GM12878 (cell line): ENCODE data around the gene SLC24A3. TPM values are rescaled to one million over a fixed set of nuclear protein-coding genes. Genes with fewer than 3 reads are reported as not detected.

ENCODE experiments used
- ATAC-seq: fragments of 200-7000 bp; cut with Tn5 transposase; 3 replicates; pipeline ENCODE4 v1.9.1; 2020; ENCODE audit warnings: mild to moderate bottlenecking, moderate library complexity
- BruUV-seq: library from RNA; stranded (reverse); fragments of 400-500 nt; replicated peaks from 2 replicates; lab custom pipeline; 2021; lab: Mats Ljungman, UMichigan
- CTCF ChIA-PET: fragments of 300-600 bp; sonication (Branson Sonifier 250); formaldehyde crosslinking; extraction: SDS; loops from one replicate; lab custom pipeline; 2021; ENCODE audit warnings: inconsistent platforms; lab: Yijun Ruan, JAX
- POLR2A ChIA-PET: fragments of 350-600 bp; formaldehyde crosslinking; extraction: SDS; loops from one replicate; lab custom pipeline; 2021; ENCODE audit warnings: inconsistent platforms; lab: Charles Lee
- RAD21 ChIA-PET: fragments of 300-600 bp; sonication (Branson Sonifier 250); formaldehyde crosslinking; loops from one replicate; lab custom pipeline; 2023; ENCODE audit warnings: antibody characterized with exemption; ENCODE audit not compliant: unreplicated experiment; lab: Charles Lee
- SMC1A ChIA-PET: fragments of 300-600 bp; sonication (Branson Sonifier 250); formaldehyde crosslinking; loops from one replicate; lab custom pipeline; 2023; ENCODE audit not compliant: unreplicated experiment, uncharacterized antibody; lab: Charles Lee
- DNase-seq: peaks from one replicate; pipeline ENCODE4 v3.0.0-alpha.2; 2011; ENCODE audit warnings: low read depth, low spot score
- FAIRE-seq: peaks from 3 replicates; lab custom pipeline; 2011; peaks lifted over from hg19 to GRCh38; lab: Jason Lieb, UNC
- H2AFZ ChIP-seq: 2 replicates; pipeline ENCODE4 v1.6.0; 2011; ENCODE audit warnings: low read depth, low read length, control low read depth; ENCODE audit not compliant: control insufficient read depth
- H3K27ac ChIP-seq: 2 replicates; pipeline ENCODE4 v1.5.1; 2011; ENCODE audit warnings: control low read depth; ENCODE audit not compliant: control insufficient read depth, insufficient read depth
- H3K27me3 ChIP-seq, 2 experiments: replicated peaks in 1 of 2; 2 replicates each; pipeline versions ENCODE4 v1.6.0 to v1.6.1; 2011; ENCODE audit warnings: low read length in 1 of 2; ENCODE audit not compliant: control insufficient read depth in 2 of 2, insufficient read depth in 2 of 2
- H3K36me3 ChIP-seq, 2 experiments: 2 replicates each; pipeline ENCODE4 v1.5.1; 2011; ENCODE audit warnings: low read length in 1 of 2; ENCODE audit not compliant: control insufficient read depth in 2 of 2, insufficient read depth in 2 of 2
- H3K4me1 ChIP-seq: 2 replicates; pipeline ENCODE4 v1.6.1; 2011; ENCODE audit warnings: mild to moderate bottlenecking, low read length, moderate library complexity, mixed read lengths; ENCODE audit not compliant: control insufficient read depth, insufficient read depth
- H3K4me2 ChIP-seq: 2 replicates; pipeline ENCODE4 v1.6.0; 2011; ENCODE audit warnings: control low read depth; ENCODE audit not compliant: control insufficient read depth, insufficient read depth
- H3K4me3 ChIP-seq: fragments of 200-600 bp; sonication (generic); 2 replicates; pipeline ENCODE4 v1.5.1; 2016
- H3K79me2 ChIP-seq: 2 replicates; pipeline ENCODE4 v1.6.0; 2011; ENCODE audit warnings: low read length; ENCODE audit not compliant: control insufficient read depth, insufficient read depth
- H3K9ac ChIP-seq: 2 replicates; pipeline ENCODE4 v1.8.0; 2011; ENCODE audit warnings: low read length, control low read depth, mixed read lengths; ENCODE audit not compliant: control insufficient read depth, insufficient read depth
- H3K9me3 ChIP-seq: replicated peaks from 3 replicates; pipeline ENCODE4 v1.5.1; 2011; ENCODE audit warnings: mild to moderate bottlenecking, low read length; ENCODE audit not compliant: control insufficient read depth, insufficient read depth
- H4K20me1 ChIP-seq: 2 replicates; pipeline ENCODE4 v1.6.0; 2011; ENCODE audit not compliant: control insufficient read depth, insufficient read depth
- ETV6 ChIP-seq, 2 experiments: fragments of 450-650 bp in 1 of 2; IDR thresholded peaks in 1 of 2; conservative IDR thresholded peaks in 1 of 2; 2 replicates each; pipeline ENCODE4 v1.6.1; 2014; ENCODE audit warnings: antibody characterized with exemption in 1 of 2, borderline replicate concordance in 1 of 2, low read depth in 1 of 2, mild to moderate bottlenecking in 1 of 2, moderate library complexity in 1 of 2
- FOS ChIP-seq: IDR thresholded peaks from 3 replicates; pipeline ENCODE4 v1.6.1; 2011; ENCODE audit warnings: borderline replicate concordance; ENCODE audit not compliant: insufficient read length; ENCODE audit errors: extremely low read depth
- HDGF ChIP-seq: fragments of 450-650 bp; IDR thresholded peaks from 2 replicates; pipeline ENCODE4 v1.6.1; 2016; ENCODE audit warnings: antibody characterized with exemption
- IRF4 ChIP-seq: IDR thresholded peaks from 2 replicates; pipeline ENCODE4 v1.6.1; 2011; ENCODE audit warnings: low read depth, low read length
- LARP7 ChIP-seq: fragments of 450-650 bp; IDR thresholded peaks from 2 replicates; pipeline ENCODE4 v1.6.1; 2017; ENCODE audit warnings: mild to moderate bottlenecking
- PML ChIP-seq: IDR thresholded peaks from 2 replicates; pipeline ENCODE4 v1.6.1; 2012; ENCODE audit warnings: low read length, inconsistent platforms
- POLR2AphosphoS2 ChIP-seq: IDR thresholded peaks from 2 replicates; pipeline ENCODE4 v1.6.1; 2011; ENCODE audit warnings: low read depth, mild to moderate bottlenecking, low read length, improper control_type of control experiment, moderate library complexity
- STAT1 ChIP-seq: fragments of 450-650 bp; conservative IDR thresholded peaks from 2 replicates; pipeline ENCODE4 v1.6.1; 2014; ENCODE audit warnings: antibody characterized with exemption, mild to moderate bottlenecking
- SUPT20H ChIP-seq: IDR thresholded peaks from 2 replicates; pipeline ENCODE4 v1.6.1; 2011; ENCODE audit warnings: low read depth, mild to moderate bottlenecking, low read length, moderate library complexity, borderline replicate concordance; ENCODE audit not compliant: control insufficient read depth
- TCF3 ChIP-seq: IDR thresholded peaks from 2 replicates; pipeline ENCODE4 v1.6.1; 2012; ENCODE audit warnings: low read depth, mild to moderate bottlenecking, low read length, borderline replicate concordance; ENCODE audit not compliant: insufficient read depth
- ZNF274 ChIP-seq: IDR thresholded peaks from one replicate; pipeline ENCODE4 v1.8.0; 2011; ENCODE audit not compliant: insufficient read length, insufficient read depth
- WGBS: methylation state at CpG from one replicate; pipeline ENCODE4 v1.1.6; 2016; ENCODE audit warnings: low lambda C conversion rate; ENCODE audit not compliant: insufficient replicate concordance, insufficient coverage; ENCODE audit errors: missing lambda C conversion rate; 5-methylcytosine and 5-hydroxymethylcytosine counted together
- in situ Hi-C: fragments of 300-500 bp; cut with MboI; formaldehyde crosslinking; loops from 9 replicates; pipeline ENCODE4 v1.14.3; 2018; ENCODE audit warnings: mixed read lengths
- intact Hi-C: fragments of 100-400 bp; cut with micrococcal nuclease; formaldehyde crosslinking; loops from one replicate; pipeline ENCODE4 v1.14.2; 2022; ENCODE audit not compliant: unreplicated experiment
- polyA plus RNA-seq, 11 experiments: library from polyadenylated mRNA; depleted of rRNA in 4 of 11; unstranded in 6 of 11; stranded (reverse) in 5 of 11; fragments of >200 nt; fragmentation: Nextera tagmentation in 4 of 11; fragmentation: Illumina TruSeq in 1 of 11; extraction: Ambion mirVana in 4 of 11; extraction: Trizol in 1 of 11; gene quantifications; 1 replicate in 1 of 11; 2 replicates in 10 of 11; pipeline versions ENCODE4 v1.2.1 to v1.2.3, GENCODE V29; 2011 to 2016; ENCODE audit warnings: inconsistent platforms in 2 of 11, missing spikeins in 2 of 11, low read depth in 1 of 11
- total RNA-seq, 4 experiments: library from RNA; depleted of rRNA in 3 of 4; stranded (reverse); fragments of >200 nt in 3 of 4; fragmentation: Illumina TruSeq in 1 of 4; extraction: Trizol in 1 of 4; gene quantifications; 2 replicates each; pipeline versions ENCODE4 v1.2.1 to v1.2.3, GENCODE V29; 2013 to 2021
- TF ChIP-seq, protein P1 (sequence below): IDR thresholded peaks from 2 replicates; pipeline ENCODE4 v1.6.1; 2012; ENCODE audit warnings: mild to moderate bottlenecking, low read depth, low read length
- TF ChIP-seq, protein P2 (sequence below): fragments of 450-650 bp; IDR thresholded peaks from 2 replicates; pipeline ENCODE4 v1.6.1; 2018; ENCODE audit warnings: borderline replicate concordance, mild to moderate bottlenecking; ENCODE audit not compliant: partially characterized antibody
- TF ChIP-seq, protein P3 (sequence below), 3 experiments: IDR thresholded peaks in 2 of 3; conservative IDR thresholded peaks in 1 of 3; 2 replicates each; pipeline ENCODE4 v1.5.1; 2011; ENCODE audit warnings: low read depth in 3 of 3, low read length in 3 of 3, mild to moderate bottlenecking in 3 of 3, control low read depth in 2 of 3, moderate library complexity in 2 of 3, inconsistent platforms in 1 of 3, mixed read lengths in 1 of 3; ENCODE audit not compliant: control insufficient read depth in 2 of 3, insufficient read depth in 1 of 3; ENCODE audit errors: extremely low read depth in 1 of 3

The SLC24A3 gene
- total and polyA plus RNA-seq, 10 of the 15 experiments (the other 5 are each of a cell fraction or from before 2014, with no cell fraction given), result 0.04 TPM; not detected in 9

GRCh38 chr20:19367591-19367990 lies 155.1 kb downstream of the SLC24A3 start:
- Histone ChIP-seq H3K4me2 (no peak overlapping the region), H3K36me3 (no peaks in the 10 kb centered on the region), H3K27me3 (no peaks in the 10 kb centered on the region; a peak in 1 of 4 replicates)
- SMC1A ChIA-PET, result no interaction called here
- DNase-seq, result no peak
- intact Hi-C loops, result no loop called here
- TF ChIP-seq, protein P1, sequence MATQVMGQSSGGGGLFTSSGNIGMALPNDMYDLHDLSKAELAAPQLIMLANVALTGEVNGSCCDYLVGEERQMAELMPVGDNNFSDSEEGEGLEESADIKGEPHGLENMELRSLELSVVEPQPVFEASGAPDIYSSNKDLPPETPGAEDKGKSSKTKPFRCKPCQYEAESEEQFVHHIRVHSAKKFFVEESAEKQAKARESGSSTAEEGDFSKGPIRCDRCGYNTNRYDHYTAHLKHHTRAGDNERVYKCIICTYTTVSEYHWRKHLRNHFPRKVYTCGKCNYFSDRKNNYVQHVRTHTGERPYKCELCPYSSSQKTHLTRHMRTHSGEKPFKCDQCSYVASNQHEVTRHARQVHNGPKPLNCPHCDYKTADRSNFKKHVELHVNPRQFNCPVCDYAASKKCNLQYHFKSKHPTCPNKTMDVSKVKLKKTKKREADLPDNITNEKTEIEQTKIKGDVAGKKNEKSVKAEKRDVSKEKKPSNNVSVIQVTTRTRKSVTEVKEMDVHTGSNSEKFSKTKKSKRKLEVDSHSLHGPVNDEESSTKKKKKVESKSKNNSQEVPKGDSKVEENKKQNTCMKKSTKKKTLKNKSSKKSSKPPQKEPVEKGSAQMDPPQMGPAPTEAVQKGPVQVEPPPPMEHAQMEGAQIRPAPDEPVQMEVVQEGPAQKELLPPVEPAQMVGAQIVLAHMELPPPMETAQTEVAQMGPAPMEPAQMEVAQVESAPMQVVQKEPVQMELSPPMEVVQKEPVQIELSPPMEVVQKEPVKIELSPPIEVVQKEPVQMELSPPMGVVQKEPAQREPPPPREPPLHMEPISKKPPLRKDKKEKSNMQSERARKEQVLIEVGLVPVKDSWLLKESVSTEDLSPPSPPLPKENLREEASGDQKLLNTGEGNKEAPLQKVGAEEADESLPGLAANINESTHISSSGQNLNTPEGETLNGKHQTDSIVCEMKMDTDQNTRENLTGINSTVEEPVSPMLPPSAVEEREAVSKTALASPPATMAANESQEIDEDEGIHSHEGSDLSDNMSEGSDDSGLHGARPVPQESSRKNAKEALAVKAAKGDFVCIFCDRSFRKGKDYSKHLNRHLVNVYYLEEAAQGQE, result no peak
- TF ChIP-seq LARP7 (no peak), FOS (no peak), ETV6 (conservative IDR thresholded peaks at IDR 0.05 in 1 of 2, IDR thresholded peaks at IDR 0.05 in 1 of 2; ENCODE audit: borderline replicate concordance in 1 of 2, low read depth in 1 of 2) (no peak), SUPT20H (no peak), STAT1 (no peak), HDGF (no peak), ZNF274 (no peak), POLR2AphosphoS2 (no peak), IRF4 (no peak), PML (no peak), TCF3 (no peak)
- TF ChIP-seq, protein P2, sequence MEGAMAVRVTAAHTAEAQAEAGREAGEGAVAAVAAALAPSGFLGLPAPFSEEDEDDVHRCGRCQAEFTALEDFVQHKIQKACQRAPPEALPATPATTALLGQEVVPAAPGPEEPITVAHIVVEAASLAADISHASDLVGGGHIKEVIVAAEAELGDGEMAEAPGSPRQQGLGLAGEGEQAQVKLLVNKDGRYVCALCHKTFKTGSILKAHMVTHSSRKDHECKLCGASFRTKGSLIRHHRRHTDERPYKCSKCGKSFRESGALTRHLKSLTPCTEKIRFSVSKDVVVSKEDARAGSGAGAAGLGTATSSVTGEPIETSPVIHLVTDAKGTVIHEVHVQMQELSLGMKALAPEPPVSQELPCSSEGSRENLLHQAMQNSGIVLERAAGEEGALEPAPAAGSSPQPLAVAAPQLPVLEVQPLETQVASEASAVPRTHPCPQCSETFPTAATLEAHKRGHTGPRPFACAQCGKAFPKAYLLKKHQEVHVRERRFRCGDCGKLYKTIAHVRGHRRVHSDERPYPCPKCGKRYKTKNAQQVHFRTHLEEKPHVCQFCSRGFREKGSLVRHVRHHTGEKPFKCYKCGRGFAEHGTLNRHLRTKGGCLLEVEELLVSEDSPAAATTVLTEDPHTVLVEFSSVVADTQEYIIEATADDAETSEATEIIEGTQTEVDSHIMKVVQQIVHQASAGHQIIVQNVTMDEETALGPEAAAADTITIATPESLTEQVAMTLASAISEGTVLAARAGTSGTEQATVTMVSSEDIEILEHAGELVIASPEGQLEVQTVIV, result no peak
- TF ChIP-seq, protein P3, sequence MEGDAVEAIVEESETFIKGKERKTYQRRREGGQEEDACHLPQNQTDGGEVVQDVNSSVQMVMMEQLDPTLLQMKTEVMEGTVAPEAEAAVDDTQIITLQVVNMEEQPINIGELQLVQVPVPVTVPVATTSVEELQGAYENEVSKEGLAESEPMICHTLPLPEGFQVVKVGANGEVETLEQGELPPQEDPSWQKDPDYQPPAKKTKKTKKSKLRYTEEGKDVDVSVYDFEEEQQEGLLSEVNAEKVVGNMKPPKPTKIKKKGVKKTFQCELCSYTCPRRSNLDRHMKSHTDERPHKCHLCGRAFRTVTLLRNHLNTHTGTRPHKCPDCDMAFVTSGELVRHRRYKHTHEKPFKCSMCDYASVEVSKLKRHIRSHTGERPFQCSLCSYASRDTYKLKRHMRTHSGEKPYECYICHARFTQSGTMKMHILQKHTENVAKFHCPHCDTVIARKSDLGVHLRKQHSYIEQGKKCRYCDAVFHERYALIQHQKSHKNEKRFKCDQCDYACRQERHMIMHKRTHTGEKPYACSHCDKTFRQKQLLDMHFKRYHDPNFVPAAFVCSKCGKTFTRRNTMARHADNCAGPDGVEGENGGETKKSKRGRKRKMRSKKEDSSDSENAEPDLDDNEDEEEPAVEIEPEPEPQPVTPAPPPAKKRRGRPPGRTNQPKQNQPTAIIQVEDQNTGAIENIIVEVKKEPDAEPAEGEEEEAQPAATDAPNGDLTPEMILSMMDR (IDR thresholded peaks at IDR 0.05 in 2 of 3, conservative IDR thresholded peaks at IDR 0.05 in 1 of 3; ENCODE audit: control insufficient read depth in 2 of 3, extremely low read depth in 1 of 3, insufficient read depth in 1 of 3, low read depth in 3 of 3, low read length in 3 of 3), result no peak
- TF ChIP-seq, all 136 proteins: peak for 0
- Histone ChIP-seq H4K20me1 (no peaks in the 10 kb centered on the region), H3K4me1 (no peaks in the 10 kb centered on the region), H3K9me3 (no peaks in the 10 kb centered on the region), H3K9ac (no peak overlapping the region), H3K79me2 (no peaks in the 10 kb centered on the region), H3K4me3 (no peak overlapping the region), H3K27ac (no peak overlapping the region), H2AFZ (no peak overlapping the region)
- ATAC-seq (no peak), FAIRE-seq (no peak)
- RAD21 ChIA-PET, result no interaction called here
- in situ Hi-C loops, result no loop called here
- CTCF ChIA-PET, result no interaction called here
- BruUV-seq, result no TSS peak
- WGBS, result 14% methylated on average over 2 of the region's 2 CpGs
- POLR2A ChIA-PET, result no interaction called here
